ENCODE results near the gene KCNIP3.
"Not testable (repeated sequence)": the region's sequence is repeated elsewhere in the genome, so short reads cannot be mapped to it uniquely, and the experiment has no call there.

KCNIP3 gene

GRCh38 chr2:95265182-95265581 lies 32.0 kb upstream of the KCNIP3 start:
- H3K4me3 ChIP-seq (ENCODE audit: low read length) = no peak overlapping the region
- no peak for DNase-seq (ENCODE audit: low read depth)
- TF ChIP-seq, protein P1, sequence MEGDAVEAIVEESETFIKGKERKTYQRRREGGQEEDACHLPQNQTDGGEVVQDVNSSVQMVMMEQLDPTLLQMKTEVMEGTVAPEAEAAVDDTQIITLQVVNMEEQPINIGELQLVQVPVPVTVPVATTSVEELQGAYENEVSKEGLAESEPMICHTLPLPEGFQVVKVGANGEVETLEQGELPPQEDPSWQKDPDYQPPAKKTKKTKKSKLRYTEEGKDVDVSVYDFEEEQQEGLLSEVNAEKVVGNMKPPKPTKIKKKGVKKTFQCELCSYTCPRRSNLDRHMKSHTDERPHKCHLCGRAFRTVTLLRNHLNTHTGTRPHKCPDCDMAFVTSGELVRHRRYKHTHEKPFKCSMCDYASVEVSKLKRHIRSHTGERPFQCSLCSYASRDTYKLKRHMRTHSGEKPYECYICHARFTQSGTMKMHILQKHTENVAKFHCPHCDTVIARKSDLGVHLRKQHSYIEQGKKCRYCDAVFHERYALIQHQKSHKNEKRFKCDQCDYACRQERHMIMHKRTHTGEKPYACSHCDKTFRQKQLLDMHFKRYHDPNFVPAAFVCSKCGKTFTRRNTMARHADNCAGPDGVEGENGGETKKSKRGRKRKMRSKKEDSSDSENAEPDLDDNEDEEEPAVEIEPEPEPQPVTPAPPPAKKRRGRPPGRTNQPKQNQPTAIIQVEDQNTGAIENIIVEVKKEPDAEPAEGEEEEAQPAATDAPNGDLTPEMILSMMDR (conservative IDR thresholded peaks at IDR 0.05; ENCODE audit: low read depth, low read length) = no peak

- TF ChIP-seq, protein P1 (conservative IDR thresholded peaks at IDR 0.05; ENCODE audit: low read depth, low read length) = no peak
- no peak overlapping the region for H3K4me3 ChIP-seq (ENCODE audit: low read length)
- DNase-seq (ENCODE audit: low read depth) = no peak
Measured at GRCh38 chr2:95266781-95267430, 30.2 kb upstream of the KCNIP3 start.

DNA sequence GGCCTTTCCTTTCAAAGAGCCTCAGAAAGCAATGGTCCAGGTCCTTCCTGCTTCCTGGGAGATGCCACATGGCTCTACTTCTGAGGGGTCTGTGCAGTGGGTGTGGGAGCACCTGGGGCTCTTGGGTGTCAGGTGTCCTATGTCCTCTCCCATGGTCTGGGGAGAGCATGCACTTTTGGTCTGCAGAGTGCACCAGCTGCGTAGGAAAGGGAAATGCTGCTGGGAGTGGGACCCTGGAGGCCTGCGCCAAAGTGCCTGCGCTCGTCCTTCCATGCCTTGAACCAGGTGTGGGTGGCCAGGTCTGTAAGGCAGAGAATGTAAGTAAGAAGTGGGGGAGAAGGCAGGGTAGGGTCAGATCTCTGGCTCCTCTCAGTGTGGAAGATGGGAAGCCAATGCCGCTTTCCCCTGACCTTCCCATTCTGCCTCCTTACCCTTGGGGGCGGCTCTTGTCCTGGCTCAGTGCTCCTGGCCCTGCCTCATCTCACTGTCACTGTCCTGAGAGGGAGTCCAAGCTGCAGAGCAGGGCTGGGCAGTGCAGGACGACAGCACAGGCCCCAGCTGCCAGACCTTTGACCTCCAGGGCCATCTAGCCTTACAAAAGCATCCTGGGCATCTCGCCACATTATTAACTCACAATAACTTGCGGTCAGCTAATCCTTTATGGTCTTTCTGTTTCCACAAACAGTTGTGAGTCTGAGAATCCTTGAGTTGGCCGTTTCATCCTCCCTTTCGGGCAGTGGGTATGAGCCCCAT lies 29.5 kb upstream of the KCNIP3 start:
- peak; percentile 36 for DNase-seq (ENCODE audit: low read depth)
- TF ChIP-seq, protein P1 (conservative IDR thresholded peaks at IDR 0.05; ENCODE audit: low read depth, low read length) = no peak
- H3K4me3 ChIP-seq (ENCODE audit: low read length) = no peak overlapping the region

DNA sequence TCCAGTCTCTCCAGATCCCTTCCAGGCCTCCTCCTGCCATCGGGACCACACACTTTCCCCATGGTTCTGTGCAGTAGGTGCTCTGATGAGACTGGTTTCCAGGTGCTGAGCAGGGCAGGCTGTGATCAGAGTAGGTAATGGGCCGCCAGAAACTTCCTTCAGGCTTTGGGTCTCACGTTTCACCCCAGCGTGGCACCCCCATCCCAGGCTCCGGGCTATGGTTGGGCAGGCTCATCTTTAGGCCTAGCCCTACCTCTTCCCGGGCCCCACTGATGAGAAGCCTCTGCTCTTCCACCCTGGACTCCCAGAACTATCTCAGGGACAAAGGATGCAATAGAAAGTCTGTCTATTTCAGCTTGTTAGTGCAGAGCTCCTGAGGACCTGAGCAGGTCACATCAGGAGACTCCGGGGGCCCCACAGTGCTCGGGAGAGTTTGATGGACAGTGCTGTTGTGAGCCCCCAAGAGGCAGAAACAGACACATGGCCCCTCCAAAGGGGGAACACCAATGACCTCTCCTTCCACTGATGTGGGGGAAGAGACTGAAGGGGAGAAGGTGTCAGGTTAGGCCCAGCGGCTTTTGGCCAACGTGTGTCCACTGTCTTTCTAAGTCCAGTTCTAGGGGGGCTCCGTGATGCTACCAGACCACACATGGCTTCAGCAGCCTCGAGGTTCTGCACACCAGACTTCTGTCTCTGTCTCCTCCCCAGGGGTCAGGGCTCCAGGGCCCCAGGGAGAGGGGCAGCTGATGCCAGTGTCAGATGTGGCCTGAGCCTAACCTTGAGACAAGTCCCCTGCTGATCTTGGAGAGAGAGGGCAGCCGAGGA lies 28.7 kb upstream of the KCNIP3 start:
- TF ChIP-seq, protein P1 (conservative IDR thresholded peaks at IDR 0.05; ENCODE audit: low read depth, low read length) = no peak
- no peak overlapping the region for H3K4me3 ChIP-seq (ENCODE audit: low read length)
- DNase-seq (ENCODE audit: low read depth) = no peak

DNA sequence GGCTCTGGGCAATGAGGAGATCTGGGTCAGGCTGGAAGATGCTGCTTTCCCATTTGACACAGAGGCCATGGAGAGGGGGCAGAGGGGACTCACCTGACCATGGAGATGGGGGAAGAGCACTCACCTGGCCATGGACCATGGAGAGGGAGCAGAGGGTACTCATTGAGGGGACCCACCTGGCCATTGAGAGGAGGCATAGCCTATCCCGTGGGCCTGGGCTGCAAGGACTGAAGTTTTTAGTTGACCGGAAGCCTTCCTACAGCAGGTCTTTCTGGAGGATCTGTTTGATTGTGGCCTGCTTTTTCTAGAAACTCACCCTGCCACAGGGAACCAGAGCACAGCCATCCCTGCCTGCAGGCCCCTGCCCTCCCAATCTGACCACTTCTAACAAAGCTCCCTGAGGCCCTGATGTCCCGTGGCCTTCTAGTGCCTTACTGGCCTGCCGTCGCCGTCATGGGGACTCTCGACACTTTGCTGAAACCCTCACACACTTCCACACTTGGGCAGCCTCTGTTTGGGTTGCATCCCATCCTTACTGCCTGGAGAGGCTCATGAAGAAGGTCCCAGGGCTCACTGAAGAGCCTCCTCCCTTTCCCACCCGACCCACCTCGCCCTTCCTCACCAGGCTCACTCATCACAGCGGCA lies 28.0 kb upstream of the KCNIP3 start:
- no peak for DNase-seq (ENCODE audit: low read depth)
- TF ChIP-seq, protein P1 (conservative IDR thresholded peaks at IDR 0.05; ENCODE audit: low read depth, low read length) = no peak
- no peak overlapping the region for H3K4me3 ChIP-seq (ENCODE audit: low read length)

DNA sequence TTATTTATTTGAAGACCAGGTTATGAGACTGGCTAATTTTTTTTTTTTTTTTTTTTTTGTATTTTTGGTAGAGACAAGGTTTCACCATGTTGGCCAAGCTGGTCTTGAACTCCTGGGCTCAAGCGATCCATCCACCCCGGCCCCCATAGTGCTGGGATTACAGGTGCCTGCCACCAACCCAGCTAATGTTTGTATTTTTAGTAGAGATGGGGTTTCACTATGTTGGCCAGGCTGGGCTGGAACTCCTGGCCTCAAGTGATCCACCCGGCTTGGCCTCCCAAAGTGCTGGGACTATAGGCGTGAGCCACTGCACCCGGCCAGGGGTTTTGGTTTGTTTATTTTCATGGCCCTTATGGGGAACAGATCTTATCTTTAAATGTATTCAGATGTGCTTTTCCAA lies 27.4 kb upstream of the KCNIP3 start:
- not testable (repeated sequence) for DNase-seq (ENCODE audit: low read depth); H3K4me3 ChIP-seq (ENCODE audit: low read length)

- TF ChIP-seq, protein P1 (conservative IDR thresholded peaks at IDR 0.05; ENCODE audit: low read depth, low read length) = no peak
- no peak for DNase-seq (ENCODE audit: low read depth)
- H3K4me3 ChIP-seq (ENCODE audit: low read length) = no peak overlapping the region
Measured at GRCh38 chr2:95270541-95271081, 26.5 kb upstream of the KCNIP3 start.
